CD4-positive, alpha-beta T cell (primary cell): ENCODE data around the gene SFN. TPM values are rescaled to one million over a fixed set of nuclear protein-coding genes. Genes with fewer than 3 reads are reported as not detected.

Experiments
- ATAC-seq: fragments of 200-7000 bp; cut with Tn5 transposase; one replicate; pipeline ENCODE4 v1.10.0; 2022; ENCODE audit warnings: mild to moderate bottlenecking; ENCODE audit not compliant: poor library complexity
- CTCF ChIA-PET: fragments of 350-600 bp; sonication (Branson Sonifier 250); formaldehyde crosslinking; loops from one replicate; lab custom pipeline; 2021; ENCODE audit warnings: antibody characterized with exemption, inconsistent platforms; lab: Charles Lee
- POLR2A ChIA-PET: fragments of 350-600 bp; sonication (Branson Sonifier 250); formaldehyde crosslinking; loops from one replicate; lab custom pipeline; 2021; ENCODE audit warnings: antibody characterized with exemption, inconsistent platforms; lab: Charles Lee
- DNase-seq, 14 experiments: peaks; one replicate each; pipeline ENCODE4 v3.0.0-alpha.2; 2013 to 2020; ENCODE audit warnings: mixed read lengths in 2 of 14
- H3K27ac ChIP-seq, 2 donors: one replicate each; pipeline versions ENCODE4 v1.5.1 to v1.7.0; 2013; ENCODE audit warnings: low read length in 2 of 2, low read depth in 1 of 2, mild to moderate bottlenecking in 1 of 2
- H3K27me3 ChIP-seq, 2 experiments: 1 replicate in 1 of 2; 2 replicates in 1 of 2; pipeline versions ENCODE4 v1.6.1 to v1.7.0; 2013; ENCODE audit warnings: low read length in 2 of 2, control low read depth in 1 of 2, mild to moderate bottlenecking in 1 of 2, moderate library complexity in 1 of 2; ENCODE audit not compliant: insufficient read depth in 2 of 2, control insufficient read depth in 1 of 2
- H3K36me3 ChIP-seq: one replicate; pipeline ENCODE4 v1.6.1; 2013; ENCODE audit warnings: low read length, control low read depth; ENCODE audit not compliant: insufficient read depth
- H3K4me1 ChIP-seq: one replicate; pipeline ENCODE4 v1.6.1; 2013; ENCODE audit warnings: low read length, control low read depth; ENCODE audit not compliant: insufficient read depth
- H3K4me3 ChIP-seq: one replicate; pipeline ENCODE4 v1.5.1; 2013; ENCODE audit warnings: mild to moderate bottlenecking, low read length, moderate library complexity
- H3K9me3 ChIP-seq, 2 experiments: 1 replicate in 1 of 2; 2 replicates in 1 of 2; pipeline versions ENCODE4 v1.6.1 to v1.7.0; 2013; ENCODE audit warnings: low read length in 2 of 2, mild to moderate bottlenecking in 2 of 2, control low read depth in 1 of 2, moderate library complexity in 1 of 2; ENCODE audit not compliant: control insufficient read depth in 1 of 2, insufficient read depth in 1 of 2
- H3K27ac Mint-ChIP-seq: one replicate; pipeline ENCODE4 v1.8.0; 2020; ENCODE audit warnings: mixed read lengths
- H3K27me3 Mint-ChIP-seq: one replicate; pipeline ENCODE4 v1.8.0; 2021; ENCODE audit warnings: mixed read lengths
- H3K36me3 Mint-ChIP-seq: one replicate; pipeline ENCODE4 v1.8.0; 2021; ENCODE audit warnings: low read depth, mixed read lengths
- H3K4me1 Mint-ChIP-seq: one replicate; pipeline ENCODE4 v1.8.0; 2021; ENCODE audit warnings: low read depth, mixed read lengths
- H3K4me3 Mint-ChIP-seq: one replicate; pipeline ENCODE4 v1.8.0; 2020; ENCODE audit warnings: mild to moderate bottlenecking, mixed read lengths
- H3K9me3 Mint-ChIP-seq: one replicate; pipeline ENCODE4 v1.8.0; 2020; ENCODE audit warnings: mixed read lengths
- intact Hi-C, 2 experiments: fragments of 100-400 bp; cut with DNase I in 1 of 2; cut with micrococcal nuclease in 1 of 2; formaldehyde crosslinking; loops; one replicate each; pipeline versions ENCODE4 v1.15.1 to v1.9.0; 2023 to 2025; cut with DNase I, micrococcal nuclease
- total RNA-seq, 174 experiments: library from RNA in 2 of 174; stranded (reverse) in 2 of 174; gene quantifications; one replicate each; pipeline ENCODE4 v1.2.3 and lab custom pipeline; 2021 to 2026
- TF ChIP-seq, protein P1 (sequence below): fragments of 200-600 bp; IDR thresholded peaks from one replicate; pipeline ENCODE4 v1.8.0; 2022; ENCODE audit warnings: antibody characterized with exemption, mild to moderate bottlenecking

The SFN gene
- total RNA-seq, 2 experiments from 2014 or later, result 1.2 to 2.0 TPM

- Histone ChIP-seq H3K27me3 (no peaks in the 10 kb centered on the region), H3K27ac (no peak overlapping the region), H3K4me1 (peaks cover 29% of the 10 kb centered on the region), H3K4me3 (no peak overlapping the region), H3K9me3 (no peaks in the 10 kb centered on the region), H3K36me3 (peaks cover 54% of the 10 kb centered on the region)
- Mint-ChIP-seq H3K27me3 (no peaks in the 10 kb centered on the region), H3K4me1 (peaks cover 30% of the 10 kb centered on the region), H3K9me3 (no peaks in the 10 kb centered on the region), H3K27ac (no peak overlapping the region), H3K4me3 (no peak overlapping the region), H3K36me3 (peaks cover 72% of the 10 kb centered on the region)
- DNase-seq, result no peak
- ChIA-PET CTCF (interaction anchor here (1.9 kb wide), 1 partner anchor 43 kb away, joined by 3 read pairs; no protein-coding TSS in a partner anchor), POLR2A (no interaction called here)
- ATAC-seq, result no peak
- intact Hi-C loops, result no loop called here
- TF ChIP-seq, protein P1, sequence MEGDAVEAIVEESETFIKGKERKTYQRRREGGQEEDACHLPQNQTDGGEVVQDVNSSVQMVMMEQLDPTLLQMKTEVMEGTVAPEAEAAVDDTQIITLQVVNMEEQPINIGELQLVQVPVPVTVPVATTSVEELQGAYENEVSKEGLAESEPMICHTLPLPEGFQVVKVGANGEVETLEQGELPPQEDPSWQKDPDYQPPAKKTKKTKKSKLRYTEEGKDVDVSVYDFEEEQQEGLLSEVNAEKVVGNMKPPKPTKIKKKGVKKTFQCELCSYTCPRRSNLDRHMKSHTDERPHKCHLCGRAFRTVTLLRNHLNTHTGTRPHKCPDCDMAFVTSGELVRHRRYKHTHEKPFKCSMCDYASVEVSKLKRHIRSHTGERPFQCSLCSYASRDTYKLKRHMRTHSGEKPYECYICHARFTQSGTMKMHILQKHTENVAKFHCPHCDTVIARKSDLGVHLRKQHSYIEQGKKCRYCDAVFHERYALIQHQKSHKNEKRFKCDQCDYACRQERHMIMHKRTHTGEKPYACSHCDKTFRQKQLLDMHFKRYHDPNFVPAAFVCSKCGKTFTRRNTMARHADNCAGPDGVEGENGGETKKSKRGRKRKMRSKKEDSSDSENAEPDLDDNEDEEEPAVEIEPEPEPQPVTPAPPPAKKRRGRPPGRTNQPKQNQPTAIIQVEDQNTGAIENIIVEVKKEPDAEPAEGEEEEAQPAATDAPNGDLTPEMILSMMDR, result no peak
These were observed 34.4 kb downstream of the SFN start for GRCh38 chr1:26897351-26897750.

DNA sequence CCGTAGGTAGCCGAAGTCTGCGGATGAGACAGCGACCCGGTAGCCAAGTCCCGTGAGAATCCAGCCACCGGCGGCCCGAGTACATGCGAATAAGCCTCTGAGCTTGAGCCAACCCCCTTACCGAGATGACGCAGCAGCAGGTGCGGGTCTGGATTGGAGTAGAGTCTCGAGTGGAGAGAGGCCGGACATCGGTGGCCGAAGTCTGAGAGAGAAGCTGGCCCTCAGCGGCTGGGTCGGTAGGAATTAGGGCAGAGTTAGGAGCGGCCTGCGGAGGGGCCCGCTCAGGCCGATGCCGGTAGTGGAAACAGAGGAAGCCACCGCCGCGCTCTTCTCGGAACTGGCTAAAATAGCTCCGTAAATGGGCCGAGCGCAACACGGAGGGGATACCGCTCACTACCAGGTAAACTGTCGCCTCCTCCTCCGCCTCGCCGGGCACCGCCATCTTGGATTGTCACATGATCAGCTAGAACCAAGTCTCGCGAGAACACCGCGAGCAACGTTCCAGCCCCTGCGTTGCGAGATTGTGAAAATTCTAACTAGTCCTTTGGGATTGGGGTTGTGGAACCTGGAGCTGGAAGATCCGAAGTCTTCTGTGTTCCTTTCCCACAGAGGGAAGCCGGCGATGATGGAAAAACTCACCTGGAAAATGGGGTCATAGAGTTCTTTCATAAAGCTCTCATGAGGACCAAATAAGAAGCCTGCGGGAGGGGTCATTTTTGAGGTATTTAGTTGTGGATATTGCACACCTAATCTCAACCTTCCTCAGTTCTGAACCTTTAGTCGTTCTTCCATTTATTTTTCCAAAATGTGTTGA is 37.3 kb downstream of the SFN start, which contains the start of gene GPATCH3:
GPATCH3 (minus strand) TSS at position 467 of the 814 bp plus-strand sequence; CDS start at position 442, 25 bp downstream.
- CTCF ChIA-PET, result interaction anchor here (0.5 to 1.7 kb wide), 4 partner anchors 10 to 97 kb away, joined by 3 to 4 read pairs (median 3); partner anchors contain the start of genes GPN2 and KDF1
- H3K4me1 ChIP-seq, result peaks cover 29% of the 10 kb centered on the region
- no peaks in the 10 kb centered on the region for H3K9me3 ChIP-seq
- peaks cover 43% of the 10 kb centered on the region for H3K36me3 Mint-ChIP-seq
- peak within 1 kb of the TSS; percentile 98 for H3K4me3 ChIP-seq
- peaks cover 31% of the 10 kb centered on the region for H3K4me1 Mint-ChIP-seq
- TF ChIP-seq, protein P1, result no peak
- intact Hi-C loops, result loop anchor here in 1 of 2 experiments (1.0 kb wide), 1 partner anchor 22 kb away; no protein-coding TSS in a partner anchor
- peaks cover 28% of the 10 kb centered on the region for H3K36me3 ChIP-seq
- DNase-seq, result peak; percentile 78 to 95 (median 86)
- peak within 1 kb of the TSS; percentile 82 to 94 for H3K27ac ChIP-seq
- POLR2A ChIA-PET, result interaction anchor here (0.7 to 3.7 kb wide), 25 partner anchors 9 to 1743 kb away, joined by 3 to 82 read pairs (median 4); partner anchors contain the start of genes DHDDS, FAM76A, GPN2 and HMGN2
- no peaks in the 10 kb centered on the region for H3K27me3 Mint-ChIP-seq
- peak within 1 kb of the TSS; percentile 98 for H3K4me3 Mint-ChIP-seq
- H3K9me3 Mint-ChIP-seq, result no peaks in the 10 kb centered on the region
- H3K27ac Mint-ChIP-seq, result peak within 1 kb of the TSS; percentile 93
- H3K27me3 ChIP-seq, result no peaks in the 10 kb centered on the region
- ATAC-seq, result peak; percentile 94

GRCh38 chr1:26900815-26901511 is 38.0 kb downstream of the SFN start:
- H3K27ac ChIP-seq, result peak overlapping the region; percentile 82 to 94
- H3K9me3 Mint-ChIP-seq, result no peaks in the 10 kb centered on the region
- peak overlapping the region; percentile 98 for H3K4me3 Mint-ChIP-seq
- H3K27me3 Mint-ChIP-seq, result no peaks in the 10 kb centered on the region
- H3K27me3 ChIP-seq, result no peaks in the 10 kb centered on the region
- DNase-seq (no peak), ATAC-seq (no peak)
- H3K4me1 ChIP-seq, result peaks cover 29% of the 10 kb centered on the region
- peaks cover 31% of the 10 kb centered on the region for H3K4me1 Mint-ChIP-seq
- intact Hi-C loops, result loop anchor here in 1 of 2 experiments (1.0 kb wide), 1 partner anchor 21 kb away; no protein-coding TSS in a partner anchor
- peak overlapping the region; percentile 98 for H3K4me3 ChIP-seq
- H3K36me3 ChIP-seq, result peaks cover 21% of the 10 kb centered on the region
- ChIA-PET CTCF (interaction anchor here (0.5 to 1.0 kb wide), 2 partner anchors 18 to 96 kb away, joined by 3 read pairs; no protein-coding TSS in a partner anchor), POLR2A (interaction anchor here (0.7 to 3.7 kb wide), 23 partner anchors 8 to 1742 kb away, joined by 3 to 82 read pairs (median 5); partner anchors contain the start of genes DHDDS, FAM76A, GPN2 and HMGN2)
- peak overlapping the region; percentile 93 for H3K27ac Mint-ChIP-seq
- TF ChIP-seq, protein P1, result no peak
- H3K36me3 Mint-ChIP-seq, result peaks cover 37% of the 10 kb centered on the region
- no peaks in the 10 kb centered on the region for H3K9me3 ChIP-seq
